Activated CD4-positive, alpha-beta T cell treated with anti-CD3 and anti-CD28 coated beads for 48 hours (primary cell): ENCODE results near the gene CTNNA3.

Source experiments
- DNase-seq: peaks from one replicate; pipeline ENCODE4 v3.0.0-alpha.2; 2020

CTNNA3 gene

GRCh38 chr10:66996996-66997395 is 699.0 kb downstream of the CTNNA3 start:
- no peak for DNase-seq

- DNase-seq, result no peak
Observed at GRCh38 chr10:66990143-66990830, 705.7 kb downstream of the CTNNA3 start.

- no peak for DNase-seq
Observed at GRCh38 chr10:66983475-66983818, 712.5 kb downstream of the CTNNA3 start.

- no peak for DNase-seq
Observed at GRCh38 chr10:66982792-66983474, 713.1 kb downstream of the CTNNA3 start.

- no peak for DNase-seq
Observed at GRCh38 chr10:66982053-66982420, 714.0 kb downstream of the CTNNA3 start.

- no peak for DNase-seq
Observed at GRCh38 chr10:66981361-66982052, 714.5 kb downstream of the CTNNA3 start.

GRCh38 chr10:66980246-66980815 is 715.7 kb downstream of the CTNNA3 start:
- no peak for DNase-seq

GRCh38 chr10:66964946-66965345 is 731.0 kb downstream of the CTNNA3 start:
- DNase-seq, result no peak

GRCh38 chr10:66958466-66958865 is 737.5 kb downstream of the CTNNA3 start:
- DNase-seq, result no peak

- no peak for DNase-seq
Observed at GRCh38 chr10:66951896-66952295, 744.1 kb downstream of the CTNNA3 start.

GRCh38 chr10:66943590-66943989 is 752.4 kb downstream of the CTNNA3 start:
- no peak for DNase-seq

- no peak for DNase-seq
Observed at GRCh38 chr10:66942407-66942806, 753.6 kb downstream of the CTNNA3 start.

- no peak for DNase-seq
Observed at GRCh38 chr10:66941491-66941890, 754.5 kb downstream of the CTNNA3 start.

- DNase-seq, result no peak
Observed at GRCh38 chr10:66940965-66941364, 755.0 kb downstream of the CTNNA3 start.

GRCh38 chr10:66934711-66935110 is 761.3 kb downstream of the CTNNA3 start:
- DNase-seq, result no peak

- DNase-seq, result no peak
Observed at GRCh38 chr10:66931949-66932343, 764.0 kb downstream of the CTNNA3 start.

- DNase-seq, result no peak
Observed at GRCh38 chr10:66931340-66931948, 764.6 kb downstream of the CTNNA3 start.

- no peak for DNase-seq
Observed at GRCh38 chr10:66929375-66929774, 766.6 kb downstream of the CTNNA3 start.

- no peak for DNase-seq
Observed at GRCh38 chr10:66928776-66929175, 767.2 kb downstream of the CTNNA3 start.

- DNase-seq, result no peak
Observed at GRCh38 chr10:66927971-66928770, 767.8 kb downstream of the CTNNA3 start.

GRCh38 chr10:66927251-66927935 is 768.6 kb downstream of the CTNNA3 start:
- no peak for DNase-seq

- DNase-seq, result no peak
Observed at GRCh38 chr10:66926841-66927240, 769.2 kb downstream of the CTNNA3 start.
